Loucy (cell line): Measurements from ENCODE around the gene CDH15.

Experiments used
- H2AFZ ChIP-seq: fragments of 200-600 bp; sonication (generic); 2 replicates; pipeline ENCODE4 v1.6.0; 2016; ENCODE audit warnings: antibody characterized with exemption, mild to moderate bottlenecking, low read length, moderate library complexity
- H3F3A ChIP-seq: fragments of 200-600 bp; 2 replicates; pipeline ENCODE4 v1.6.0; 2016; ENCODE audit warnings: antibody characterized with exemption, low read depth, mild to moderate bottlenecking
- H3K27me3 ChIP-seq: fragments of 200-600 bp; sonication (generic); 2 replicates; pipeline ENCODE4 v1.6.1; 2014; ENCODE audit warnings: low read length, mild to moderate bottlenecking; ENCODE audit not compliant: insufficient read depth, poor library complexity, severe bottlenecking
- H3K36me3 ChIP-seq: fragments of 200-600 bp; sonication (generic); 2 replicates; pipeline ENCODE4 v1.6.1; 2016; ENCODE audit warnings: low read length; ENCODE audit not compliant: insufficient read depth
- H3K4me1 ChIP-seq: fragments of 200-600 bp; sonication (generic); 2 replicates; pipeline ENCODE4 v1.5.1; 2014; ENCODE audit warnings: low read length, mild to moderate bottlenecking; ENCODE audit not compliant: insufficient read depth, poor library complexity, severe bottlenecking
- H3K4me2 ChIP-seq: fragments of 200-600 bp; sonication (generic); 2 replicates; pipeline ENCODE4 v1.6.0; 2014; ENCODE audit warnings: antibody characterized with exemption, low read length, low read depth, mild to moderate bottlenecking; ENCODE audit not compliant: poor library complexity, severe bottlenecking
- H3K4me3 ChIP-seq: fragments of 200-600 bp; sonication (generic); 2 replicates; pipeline ENCODE4 v1.5.1; 2014; ENCODE audit warnings: low read length, mild to moderate bottlenecking, mixed read lengths; ENCODE audit not compliant: poor library complexity, severe bottlenecking
- H3K79me2 ChIP-seq: fragments of 200-600 bp; sonication (generic); 2 replicates; pipeline ENCODE4 v1.6.1; 2014; ENCODE audit warnings: low read length; ENCODE audit not compliant: insufficient read depth
- H3K9ac ChIP-seq: fragments of 200-600 bp; sonication (generic); 2 replicates; pipeline ENCODE4 v1.6.0; 2014; ENCODE audit warnings: mild to moderate bottlenecking, low read depth, low read length, moderate library complexity; ENCODE audit not compliant: poor library complexity, severe bottlenecking
- H3K9me2 ChIP-seq: fragments of 200-600 bp; sonication (generic); replicated peaks from 2 replicates; pipeline ENCODE4 v1.6.1; 2016; ENCODE audit warnings: low read depth, low read length, mixed read lengths
- H3K9me3 ChIP-seq: fragments of 200-600 bp; sonication (generic); 2 replicates; pipeline ENCODE4 v1.6.1; 2014; ENCODE audit warnings: mild to moderate bottlenecking, antibody characterized with exemption, low read length, low read depth; ENCODE audit not compliant: insufficient read depth
- H4K20me1 ChIP-seq: fragments of 200-600 bp; sonication (generic); 2 replicates; pipeline ENCODE4 v1.6.0; 2014; ENCODE audit warnings: antibody characterized with exemption, low read length, mild to moderate bottlenecking; ENCODE audit not compliant: insufficient read depth, poor library complexity, severe bottlenecking
- CTCF ChIP-seq: fragments of 200-600 bp; sonication (generic); conservative IDR thresholded peaks from 2 replicates; pipeline ENCODE4 v1.5.1; 2014; ENCODE audit warnings: mild to moderate bottlenecking, antibody characterized with exemption, low read length
- EZH2phosphoT487 ChIP-seq: fragments of 200-600 bp; IDR thresholded peaks from 2 replicates; pipeline ENCODE4 v1.6.1; 2018; ENCODE audit warnings: antibody characterized with exemption, mild to moderate bottlenecking, moderate library complexity, borderline replicate concordance

The CDH15 gene

GRCh38 chr16:89138843-89139520, 32.6 kb upstream of the CDH15 start:
- Histone ChIP-seq H3K9ac (no peak overlapping the region), H3K79me2 (no peaks in the 10 kb centered on the region), H3K27me3 (no peaks in the 10 kb centered on the region), H3K4me3 (no peak overlapping the region), H2AFZ (no peak overlapping the region), H3K36me3 (no peaks in the 10 kb centered on the region), H3K9me3 (no peaks in the 10 kb centered on the region), H3K4me2 (no peak overlapping the region), H4K20me1 (no peaks in the 10 kb centered on the region), H3K9me2 (no peaks in the 10 kb centered on the region), H3K4me1 (no peaks in the 10 kb centered on the region), H3F3A (no peaks in the 10 kb centered on the region)
- TF ChIP-seq CTCF = no peak
- TF ChIP-seq EZH2phosphoT487 = no peak

DNA sequence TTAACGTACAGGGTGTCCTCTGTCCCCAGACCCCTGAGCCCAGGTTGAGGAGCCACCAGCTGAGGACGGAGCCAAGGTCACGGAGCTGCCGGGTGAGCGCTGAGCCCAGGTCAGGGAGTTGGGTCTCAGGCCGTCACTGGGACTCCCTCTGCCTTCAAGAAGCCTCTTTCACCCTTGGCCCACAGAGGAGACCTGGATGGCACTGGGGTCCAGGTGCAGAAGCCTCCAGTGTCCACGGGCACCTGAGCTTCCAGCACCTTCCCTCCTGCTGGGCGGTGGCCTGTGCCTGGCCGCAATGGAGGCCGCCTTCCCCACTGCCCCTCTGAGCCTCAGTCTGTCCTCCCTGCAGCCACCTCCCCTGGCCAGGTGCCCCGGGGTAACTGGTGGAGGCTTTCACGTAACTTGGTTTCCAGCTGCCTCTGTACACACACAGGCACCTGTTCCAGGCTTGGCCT, 31.6 kb upstream of the CDH15 start:
- Histone ChIP-seq H3K9me3 (no peaks in the 10 kb centered on the region), H3K9ac (no peak overlapping the region), H3K4me3 (no peak overlapping the region), H3K9me2 (no peaks in the 10 kb centered on the region), H3K4me2 (no peak overlapping the region), H2AFZ (no peak overlapping the region), H3K27me3 (no peaks in the 10 kb centered on the region), H4K20me1 (no peaks in the 10 kb centered on the region), H3K36me3 (no peaks in the 10 kb centered on the region), H3K79me2 (no peaks in the 10 kb centered on the region), H3F3A (no peaks in the 10 kb centered on the region), H3K4me1 (no peaks in the 10 kb centered on the region)
- TF ChIP-seq CTCF = no peak
- no peak for TF ChIP-seq EZH2phosphoT487

- H3K4me2 ChIP-seq = no peak overlapping the region
- no peak overlapping the region for H3K9ac ChIP-seq
- no peak overlapping the region for H3K4me3 ChIP-seq
- no peaks in the 10 kb centered on the region for H3K27me3 ChIP-seq
- no peaks in the 10 kb centered on the region for H3K4me1 ChIP-seq
- H3K36me3 ChIP-seq = no peaks in the 10 kb centered on the region
- no peak overlapping the region for H2AFZ ChIP-seq
- H3K9me3 ChIP-seq = no peaks in the 10 kb centered on the region
- TF ChIP-seq CTCF = no peak
- TF ChIP-seq EZH2phosphoT487 = no peak
- no peaks in the 10 kb centered on the region for H4K20me1 ChIP-seq
- H3F3A ChIP-seq = no peaks in the 10 kb centered on the region
- no peaks in the 10 kb centered on the region for H3K9me2 ChIP-seq
- no peaks in the 10 kb centered on the region for H3K79me2 ChIP-seq
Observed at GRCh38 chr16:89140401-89140800, 31.1 kb upstream of the CDH15 start.
